ENCODE data around the gene RPS3. TPM values are rescaled to one million over a fixed set of nuclear protein-coding genes. Genes with fewer than 3 reads are reported as not detected.

Gene RPS3
- total RNA-seq, 1 experiment from 2014 or later, result 4,109 TPM

GRCh38 chr11:75386942-75387630 is 12.2 kb upstream of the RPS3 start:
- DNase-seq (ENCODE audit: low read depth, low spot score), result no peak
- Histone ChIP-seq H3K27me3 (ENCODE audit: insufficient read depth, low read length) (no peaks in the 10 kb centered on the region), H3K9me3 (ENCODE audit: control insufficient read depth in 1 of 2, insufficient read depth in 1 of 2, low read depth in 1 of 2, low read length in 2 of 2) (no peaks in the 10 kb centered on the region), H2AFZ (ENCODE audit: low read depth, low read length, poor library complexity, severe bottlenecking) (no peak overlapping the region), H4K20me1 (ENCODE audit: insufficient read depth) (no peaks in the 10 kb centered on the region), H3K4me1 (ENCODE audit: control insufficient read depth in 1 of 2, insufficient read depth in 2 of 2, low read length in 2 of 2) (peaks cover 23 to 51% of the 10 kb centered on the region in 2 experiments), H3K4me3 (replicated peaks in 1 of 2; ENCODE audit: low read depth in 1 of 2, low read length in 2 of 2) (no peak overlapping the region), H3K4me2 (ENCODE audit: low read length) (peak overlapping the region; percentile 36), H3K79me2 (ENCODE audit: insufficient read depth, low read length) (no peaks in the 10 kb centered on the region), H3K9me2 (ENCODE audit: insufficient read depth) (no peaks in the 10 kb centered on the region), H3K9ac (ENCODE audit: low read length) (no peak overlapping the region), H3K27ac (ENCODE audit: low read depth, low read length) (no peak overlapping the region; the same call in 1 of the 2 replicates), H3K36me3 (ENCODE audit: control insufficient read depth in 1 of 2, insufficient read depth in 2 of 2, low read length in 2 of 2) (no peaks in the 10 kb centered on the region)
- ChIA-PET CTCF (interaction anchor here (1.5 to 7.1 kb wide), 4 partner anchors 15 to 107 kb away, joined by 4 to 57 read pairs (median 4); no protein-coding TSS in a partner anchor), RAD21 (ENCODE audit: low non-redundant PET in 1 of 2, low total read pairs in 2 of 2, uncharacterized antibody in 2 of 2, unreplicated experiment in 2 of 2) (interaction anchor here in 1 of 2 experiments (1.0 kb wide), 1 partner anchor 107 kb away, joined by 3 read pairs; no protein-coding TSS in a partner anchor), POLR2A (no interaction called here)
- intact Hi-C loops (cut with micrococcal nuclease), result loop anchor here (5.0 kb wide), 2 partner anchors 60 to 480 kb away; no protein-coding TSS in a partner anchor
- TF ChIP-seq SP1 (IDR thresholded peaks at IDR 0.05; ENCODE audit: low read depth), result no peak
- no peak for ATAC-seq
- BruUV-seq (replicated peaks), result no TSS peak

GRCh38 chr11:75387736-75388294 is 11.5 kb upstream of the RPS3 start:
- peaks cover 23 to 52% of the 10 kb centered on the region in 2 experiments for H3K4me1 ChIP-seq (ENCODE audit: control insufficient read depth in 1 of 2, insufficient read depth in 2 of 2, low read length in 2 of 2)
- ATAC-seq (no peak), DNase-seq (ENCODE audit: low read depth, low spot score) (no peak)
- POLR2A ChIA-PET, result interaction anchor here (0.7 to 1.4 kb wide), 3 partner anchors 13 to 144 kb away, joined by 3 to 5 read pairs (median 5); no protein-coding TSS in a partner anchor
- H4K20me1 ChIP-seq (ENCODE audit: insufficient read depth), result no peaks in the 10 kb centered on the region
- intact Hi-C loops (cut with micrococcal nuclease), result loop anchor here (1.0 to 5.0 kb wide), 3 partner anchors 59 to 479 kb away; no protein-coding TSS in a partner anchor
- H3K36me3 ChIP-seq (ENCODE audit: control insufficient read depth in 1 of 2, insufficient read depth in 2 of 2, low read length in 2 of 2), result no peaks in the 10 kb centered on the region
- TF ChIP-seq ZBTB33 (IDR thresholded peaks at IDR 0.05; ENCODE audit: extremely low read depth, insufficient replicate concordance, low read length), result no peak
- no peak for TF ChIP-seq TCF7L2 (IDR thresholded peaks at IDR 0.05; ENCODE audit: borderline replicate concordance, extremely low read depth, insufficient read depth, insufficient read length)
- no peak for TF ChIP-seq EGR1 (IDR thresholded peaks at IDR 0.05; ENCODE audit: low read depth)
- TF ChIP-seq CEBPB (IDR thresholded peaks at IDR 0.05; ENCODE audit: low read depth), result no peak
- no peak for TF ChIP-seq EZH2 (IDR thresholded peaks at IDR 0.05)
- no peak for TF ChIP-seq SP1 (IDR thresholded peaks at IDR 0.05; ENCODE audit: low read depth)
- no peak for TF ChIP-seq POLR2AphosphoS5 (IDR thresholded peaks at IDR 0.05; ENCODE audit: low read depth, low read length)
- TF ChIP-seq POLR2A (IDR thresholded peaks at IDR 0.05; ENCODE audit: borderline replicate concordance, extremely low read depth, insufficient read depth, insufficient read length), result no peak
- CTCF ChIA-PET, result interaction anchor here (0.9 to 7.1 kb wide), 10 partner anchors 12 to 247 kb away, joined by 3 to 57 read pairs (median 4); no protein-coding TSS in a partner anchor
- H3K27ac ChIP-seq (ENCODE audit: low read depth, low read length), result no peak overlapping the region; the same call in 1 of the 2 replicates
- H3K4me3 ChIP-seq (replicated peaks in 1 of 2; ENCODE audit: low read depth in 1 of 2, low read length in 2 of 2), result no peak overlapping the region
- H3K27me3 ChIP-seq (ENCODE audit: insufficient read depth, low read length), result no peaks in the 10 kb centered on the region
- no peak overlapping the region; the same call in 1 of the 2 replicates for H3K4me2 ChIP-seq (ENCODE audit: low read length)
- H3K79me2 ChIP-seq (ENCODE audit: insufficient read depth, low read length), result no peaks in the 10 kb centered on the region
- RAD21 ChIA-PET (ENCODE audit: low non-redundant PET in 1 of 2, low total read pairs in 2 of 2, uncharacterized antibody in 2 of 2, unreplicated experiment in 2 of 2), result interaction anchor here in 1 of 2 experiments (1.6 kb wide), 1 partner anchor 108 kb away, joined by 3 read pairs; no protein-coding TSS in a partner anchor
- no peak overlapping the region for H3K9ac ChIP-seq (ENCODE audit: low read length)
- H3K9me2 ChIP-seq (ENCODE audit: insufficient read depth), result no peaks in the 10 kb centered on the region
- no peak overlapping the region for H2AFZ ChIP-seq (ENCODE audit: low read depth, low read length, poor library complexity, severe bottlenecking)
- BruUV-seq (replicated peaks), result no TSS peak
- H3K9me3 ChIP-seq (ENCODE audit: control insufficient read depth in 1 of 2, insufficient read depth in 1 of 2, low read depth in 1 of 2, low read length in 2 of 2), result no peaks in the 10 kb centered on the region
